Body of pancreas (tissue), 4 donors: ENCODE measurements around the gene LYPD4.

ENCODE experiments used
- CTCF ChIP-seq, 7 experiments: fragments of 450-650 bp in 4 of 7; fragments of 200-600 bp in 3 of 7; sonication (generic) in 3 of 7; IDR thresholded peaks; one replicate each; pipeline ENCODE4 v1.5.1; 2016 to 2019; ENCODE audit warnings: antibody characterized with exemption in 7 of 7
- POLR2A ChIP-seq, 3 donors: fragments of 450-650 bp; IDR thresholded peaks; one replicate each; pipeline ENCODE4 v1.6.1; 2016; ENCODE audit warnings: antibody characterized with exemption in 3 of 3, mild to moderate bottlenecking in 2 of 3

GRCh38 chr19:41883463-41883820 is 39.0 kb upstream of the LYPD4 start:
- TF ChIP-seq POLR2A (IDR thresholded peaks at IDR 0.05) (no peak), CTCF (IDR thresholded peaks at IDR 0.05) (no peak)
